Aorta (tissue), 5 donors: ENCODE data around the gene RAP1GAP2. TPM values are rescaled to one million over a fixed set of nuclear protein-coding genes. Genes with fewer than 3 reads are reported as not detected.
"Not testable (repeated sequence)": the region's sequence is repeated elsewhere in the genome, so short reads cannot be mapped to it uniquely, and the experiment has no call there.

Experiments
- ATAC-seq: fragments of 200-7000 bp; cut with Tn5 transposase; one replicate; pipeline ENCODE4 v1.9.1; 2022; ENCODE audit warnings: moderate library complexity; ENCODE audit not compliant: low FRiP score
- DNase-seq, 2 donors: peaks; one replicate each; pipeline ENCODE4 v3.0.0-alpha.2; 2020
- H3K27ac ChIP-seq, 2 donors: one replicate each; pipeline ENCODE4 v1.5.1; 2013; ENCODE audit warnings: low read length in 2 of 2, mild to moderate bottlenecking in 2 of 2, moderate library complexity in 2 of 2, control low read depth in 1 of 2, inconsistent platforms in 1 of 2, low read depth in 1 of 2
- H3K27me3 ChIP-seq, 2 donors: one replicate each; pipeline ENCODE4 v1.6.1; 2013; ENCODE audit warnings: control low read depth in 1 of 2, low read length in 1 of 2, mild to moderate bottlenecking in 1 of 2, moderate library complexity in 1 of 2; ENCODE audit not compliant: insufficient read depth in 2 of 2, control insufficient read depth in 1 of 2
- H3K36me3 ChIP-seq, 2 donors: one replicate each; pipeline ENCODE4 v1.6.1; 2013; ENCODE audit warnings: control low read depth in 1 of 2, low read length in 1 of 2, mild to moderate bottlenecking in 1 of 2; ENCODE audit not compliant: insufficient read depth in 2 of 2, control insufficient read depth in 1 of 2
- H3K4me1 ChIP-seq, 2 donors: one replicate each; pipeline ENCODE4 v1.6.1; 2013; ENCODE audit warnings: low read length in 2 of 2, control low read depth in 1 of 2, mild to moderate bottlenecking in 1 of 2, moderate library complexity in 1 of 2; ENCODE audit not compliant: insufficient read depth in 2 of 2, control insufficient read depth in 1 of 2
- H3K4me3 ChIP-seq, 2 donors: one replicate each; pipeline ENCODE4 v1.5.1; 2013; ENCODE audit warnings: low read length in 2 of 2, control low read depth in 1 of 2, mild to moderate bottlenecking in 1 of 2
- H3K9me3 ChIP-seq: one replicate; pipeline ENCODE4 v1.6.1; 2013; ENCODE audit warnings: mild to moderate bottlenecking, low read length; ENCODE audit not compliant: control insufficient read depth
- WGBS, 2 donors: extraction: QIAGEN DNeasy Blood & Tissue Kit; methylation state at CpG; one replicate each; pipeline ENCODE4 v1.1.7; 2013; 5-methylcytosine and 5-hydroxymethylcytosine counted together
- intact Hi-C, 2 donors: fragments of 100-400 bp; cut with DNase I; formaldehyde crosslinking; loops; one replicate each; pipeline versions ENCODE4 v1.14.2 to v1.15.0; 2022
- polyA plus RNA-seq, 2 donors: library from polyadenylated mRNA; stranded (reverse); fragments of 200-250 nt; gene quantifications; one replicate each; pipeline ENCODE4 v1.2.3, GENCODE V29; 2013
- total RNA-seq, 2 donors: library from RNA; stranded (reverse); fragmentation: NEBNext Ultra II Directional; extraction: Animal tissue kit (Norgen Biotek cat#: 25700); gene quantifications; one replicate each; pipeline ENCODE4 v1.2.1, GENCODE V29; 2021
- donor health status: healthy with polysubstance abuse.
- donor health status: Bipolar disorder and iron deficiency.
- donor health status: DM: no; HTN: no; CAD: no.
- donor health status: DM: no; HTN: no; CAD: no.
- donor health status: DM: yes; HTN: yes; CAD: no.

RAP1GAP2 gene
- total and polyA plus RNA-seq, 4 donors: 2.0 to 7.7 (median 4.2) TPM

DNA sequence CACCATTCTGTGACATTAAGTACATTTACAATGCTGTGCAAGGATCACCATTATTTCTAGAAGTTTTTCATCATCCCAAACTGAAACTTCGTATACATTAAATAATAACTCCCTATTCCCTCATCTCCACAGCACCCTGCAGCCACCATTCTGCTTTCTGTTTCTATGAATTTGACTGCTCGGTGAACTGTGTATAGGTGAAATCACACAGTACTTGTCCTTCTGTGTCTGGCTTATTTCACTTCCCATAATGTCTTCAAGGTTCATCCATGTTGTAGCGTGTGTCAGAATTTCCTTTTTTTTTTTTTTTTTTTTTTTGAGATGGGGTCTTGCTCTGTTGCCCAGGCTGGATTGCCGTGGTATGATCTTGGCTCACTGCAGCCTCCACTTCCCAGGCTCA, 20.4 kb downstream of the RAP1GAP2 start:
- no peak for DNase-seq
- Histone ChIP-seq H3K4me3 (no peak overlapping the region), H3K9me3 (no peaks in the 10 kb centered on the region), H3K27ac (no peak overlapping the region), H3K36me3 (no peaks in the 10 kb centered on the region), H3K4me1 (no peaks in the 10 kb centered on the region), H3K27me3 (no peaks in the 10 kb centered on the region)
- WGBS, 2 donors: 90% methylated on average over 4 of the region's 4 CpGs; no CpG with 5 or more reads in 1 of the 2 donors
- intact Hi-C loops: no loop called here
- ATAC-seq: no peak

- H3K27ac ChIP-seq, H3K4me3 ChIP-seq, intact Hi-C loops, ATAC-seq, H3K27me3 ChIP-seq, H3K36me3 ChIP-seq, H3K9me3 ChIP-seq, H3K4me1 ChIP-seq, DNase-seq: not testable (repeated sequence)
- 91 to 94% methylated on average over 5 of the region's 5 CpGs for WGBS, 2 donors
Observed at GRCh38 chr17:2819294-2819693, 23.1 kb downstream of the RAP1GAP2 start.

DNA sequence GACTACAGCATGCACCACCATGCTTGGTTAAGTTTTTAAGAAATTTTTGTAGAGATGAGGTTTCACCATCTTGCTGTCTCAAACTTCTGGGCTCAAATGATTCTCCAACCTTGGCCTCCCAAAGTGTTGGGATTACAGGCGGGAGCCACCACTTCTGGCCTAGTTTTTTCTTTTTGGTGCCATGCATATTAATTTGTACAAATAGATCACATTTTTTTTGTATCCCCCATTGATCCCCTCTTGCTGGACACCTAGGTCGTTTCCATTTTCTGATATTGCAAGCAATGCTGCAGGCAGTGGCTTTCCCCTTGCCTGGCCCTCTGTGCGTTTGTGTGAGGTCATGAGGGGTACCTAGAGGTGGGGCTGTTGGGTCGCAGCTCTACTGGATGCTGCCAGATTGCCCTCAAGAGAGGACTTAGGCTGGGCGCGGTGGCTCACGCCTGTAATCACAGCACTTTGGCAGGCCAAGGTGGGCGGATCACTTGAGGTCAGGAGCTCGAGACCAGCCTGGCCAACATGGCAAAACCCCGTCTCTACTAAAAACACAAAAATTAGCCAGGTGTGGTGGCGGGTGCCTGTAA, 23.8 kb downstream of the RAP1GAP2 start:
- ATAC-seq: no peak
- Histone ChIP-seq H3K9me3 (no peaks in the 10 kb centered on the region), H3K27me3 (no peaks in the 10 kb centered on the region), H3K36me3 (no peaks in the 10 kb centered on the region), H3K4me1 (no peaks in the 10 kb centered on the region), H3K4me3 (no peak overlapping the region), H3K27ac (no peak overlapping the region)
- WGBS, 2 donors: 73 to 82% methylated on average over 11 of the region's 11 CpGs
- no peak for DNase-seq
- intact Hi-C loops: no loop called here

GRCh38 chr17:2821868-2822267, 25.6 kb downstream of the RAP1GAP2 start:
- no peaks in the 10 kb centered on the region for H3K9me3 ChIP-seq
- no peak overlapping the region for H3K27ac ChIP-seq
- ATAC-seq (no peak), DNase-seq (no peak)
- intact Hi-C loops: no loop called here
- H3K36me3 ChIP-seq: no peaks in the 10 kb centered on the region
- H3K4me3 ChIP-seq: no peak overlapping the region
- WGBS, 2 donors: 62 to 64% methylated on average over 8 of the region's 8 CpGs
- H3K27me3 ChIP-seq: no peaks in the 10 kb centered on the region
- H3K4me1 ChIP-seq: no peaks in the 10 kb centered on the region

DNA sequence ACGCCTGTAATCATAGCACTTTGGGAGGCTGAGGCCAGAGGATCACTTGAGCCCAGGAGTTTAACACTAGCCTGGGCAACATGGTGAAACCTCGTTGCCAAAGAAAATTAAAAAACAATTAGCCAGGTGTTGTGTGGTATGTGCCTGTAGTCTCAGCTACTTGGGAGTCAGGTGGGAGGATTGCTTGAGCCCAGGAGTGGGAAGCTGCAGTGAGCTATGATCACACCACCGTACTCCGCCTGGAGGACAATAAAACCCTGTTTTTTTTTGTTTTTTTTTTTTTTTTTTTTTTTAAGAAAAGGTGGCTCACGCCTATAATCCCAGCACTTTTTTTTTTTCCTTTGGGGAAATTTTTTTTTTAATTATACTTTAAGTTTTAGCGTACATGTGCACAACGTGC, 26.1 kb downstream of the RAP1GAP2 start:
- ATAC-seq (no peak), DNase-seq (no peak)
- 65% methylated on average over 7 of the region's 7 CpGs for WGBS, 2 donors
- intact Hi-C loops: no loop called here
- H3K27me3 ChIP-seq: no peaks in the 10 kb centered on the region
- H3K4me3 ChIP-seq: no peak overlapping the region
- no peak overlapping the region for H3K27ac ChIP-seq
- H3K36me3 ChIP-seq: no peaks in the 10 kb centered on the region
- H3K9me3 ChIP-seq: no peaks in the 10 kb centered on the region
- H3K4me1 ChIP-seq: no peaks in the 10 kb centered on the region

DNA sequence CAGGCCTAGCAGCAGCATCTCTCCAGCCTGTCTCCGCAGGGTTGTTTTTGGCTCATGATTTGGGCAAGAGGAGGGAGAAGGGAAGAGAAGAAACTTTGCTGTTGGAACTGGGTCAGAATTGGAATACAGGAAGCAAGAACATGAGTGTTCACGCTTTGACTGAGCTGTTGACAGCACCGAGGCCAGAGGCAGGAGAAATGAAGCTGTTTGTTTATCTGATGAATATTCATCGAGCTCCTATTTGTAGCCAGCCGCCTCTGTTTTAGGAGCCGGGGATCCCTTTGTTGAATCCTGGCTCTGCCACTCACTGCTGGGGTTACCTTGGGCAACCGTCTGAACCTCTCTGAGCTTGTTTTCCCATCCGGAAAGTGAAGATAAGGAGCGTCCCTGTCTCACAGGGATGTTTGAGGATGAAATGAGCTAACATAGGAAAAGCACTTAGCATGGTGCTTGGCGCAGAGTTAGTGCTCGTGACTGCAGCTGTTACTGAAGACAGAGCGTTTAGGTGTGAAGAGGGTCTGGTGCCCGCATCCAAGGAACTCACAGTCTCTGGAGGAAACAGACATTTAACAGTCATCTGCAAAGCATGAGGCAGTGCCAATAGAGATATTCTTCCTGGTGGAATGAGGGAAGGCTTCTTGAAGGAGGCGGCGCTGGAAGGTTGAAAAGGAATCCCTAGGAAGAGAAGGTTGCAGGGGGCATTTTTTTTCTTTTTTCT, 29.2 kb downstream of the RAP1GAP2 start:
- WGBS, 2 donors: 44 to 50% methylated on average over 15 of the region's 15 CpGs
- H3K27ac ChIP-seq: no peak overlapping the region
- intact Hi-C loops: loop anchor here in 1 of 2 donors (5.0 kb wide), 1 partner anchor 187 kb away; no protein-coding TSS in a partner anchor

DNA sequence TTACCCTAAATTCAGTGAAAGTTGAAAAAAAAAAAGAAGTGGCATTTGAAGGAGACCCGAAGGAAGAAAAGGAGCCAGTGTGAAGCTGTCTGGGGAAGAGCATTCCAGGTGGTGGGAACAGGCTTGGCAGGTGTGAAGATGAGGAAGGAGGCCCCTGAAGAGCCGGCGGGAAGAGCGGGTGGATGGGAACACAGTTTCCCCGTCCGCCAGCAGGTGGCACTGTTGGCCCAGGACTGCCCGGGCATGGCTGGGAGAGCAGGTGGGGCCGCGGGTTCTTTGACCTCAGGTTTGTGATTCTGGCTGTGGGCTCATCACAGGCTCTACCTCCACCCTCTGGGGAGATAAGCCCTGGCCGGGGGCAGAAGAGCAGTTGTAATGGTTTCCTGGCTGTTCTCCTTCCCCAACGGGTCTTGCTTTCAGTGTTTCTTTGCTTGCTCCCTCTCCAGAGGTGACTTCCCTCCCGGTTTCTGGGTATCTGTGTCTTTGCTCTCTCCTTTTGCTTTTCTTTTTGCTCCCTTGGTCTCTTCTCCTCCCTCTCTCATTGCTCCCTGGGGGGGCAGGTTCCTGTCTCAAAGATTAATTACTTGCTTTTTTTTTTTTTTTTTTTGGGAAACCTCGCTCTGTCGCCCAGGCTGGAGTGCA, 32.3 kb downstream of the RAP1GAP2 start:
- no peaks in the 10 kb centered on the region for H3K27me3 ChIP-seq
- H3K9me3 ChIP-seq: no peaks in the 10 kb centered on the region
- DNase-seq: peak; percentile 76 to 92
- no peaks in the 10 kb centered on the region for H3K36me3 ChIP-seq
- H3K4me3 ChIP-seq: no peak overlapping the region
- intact Hi-C loops: loop anchor here (2.0 to 5.0 kb wide), 2 partner anchors 184 to 186 kb away; no protein-coding TSS in a partner anchor
- ATAC-seq: peak; percentile 70
- 4 to 18% methylated on average over 12 to 14 of the region's 14 CpGs for WGBS, 2 donors
- no peaks in the 10 kb centered on the region for H3K4me1 ChIP-seq
- H3K27ac ChIP-seq: no peak overlapping the region

More for the DNA sequence above, 29.2 kb downstream of the RAP1GAP2 start:
- ATAC-seq (no peak), DNase-seq (no peak)
- Histone ChIP-seq H3K9me3 (no peaks in the 10 kb centered on the region), H3K4me3 (no peak overlapping the region), H3K4me1 (no peaks in the 10 kb centered on the region), H3K36me3 (no peaks in the 10 kb centered on the region), H3K27me3 (no peaks in the 10 kb centered on the region)

- Histone ChIP-seq H3K9me3 (no peaks in the 10 kb centered on the region), H3K4me1 (no peaks in the 10 kb centered on the region), H3K36me3 (no peaks in the 10 kb centered on the region), H3K4me3 (no peak overlapping the region), H3K27me3 (no peaks in the 10 kb centered on the region), H3K27ac (no peak overlapping the region)
- DNase-seq (no peak), ATAC-seq (no peak)
- WGBS, 2 donors: 44 to 50% methylated on average over 2 of the region's 2 CpGs
- intact Hi-C loops: loop anchor here in 1 of 2 donors (2.0 kb wide), 1 partner anchor 178 kb away; no protein-coding TSS in a partner anchor
Observed at GRCh38 chr17:2830678-2831077, 34.4 kb downstream of the RAP1GAP2 start.
